GM12873 (cell line): Measurements from ENCODE around the gene SLC35A5.

ENCODE experiments used
- TF ChIP-seq, protein P1 (sequence below): IDR thresholded peaks from 2 replicates; pipeline ENCODE4 v1.5.1; 2012; ENCODE audit warnings: low read depth, mild to moderate bottlenecking, moderate library complexity, low read length, control low read depth; ENCODE audit not compliant: insufficient read depth; ENCODE audit errors: missing control alignments

Gene SLC35A5

DNA sequence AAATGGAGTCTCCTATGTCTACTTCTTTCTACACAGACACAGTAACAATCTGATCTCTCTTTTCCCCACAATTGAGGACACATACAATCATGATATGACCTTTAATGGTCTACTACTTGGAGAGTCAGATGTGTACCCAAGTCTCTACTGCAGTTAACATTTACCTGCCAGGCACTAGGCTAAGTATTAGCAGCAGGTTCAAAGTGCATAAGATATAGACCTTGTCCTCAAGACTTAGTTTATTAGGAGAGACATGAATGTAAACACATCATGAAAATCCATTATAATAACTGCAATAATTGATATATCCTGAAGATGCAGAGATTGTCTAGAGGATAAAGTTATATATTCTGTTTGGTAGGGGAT lies 3.1 kb downstream of the SLC35A5 start:
- TF ChIP-seq, protein P1, sequence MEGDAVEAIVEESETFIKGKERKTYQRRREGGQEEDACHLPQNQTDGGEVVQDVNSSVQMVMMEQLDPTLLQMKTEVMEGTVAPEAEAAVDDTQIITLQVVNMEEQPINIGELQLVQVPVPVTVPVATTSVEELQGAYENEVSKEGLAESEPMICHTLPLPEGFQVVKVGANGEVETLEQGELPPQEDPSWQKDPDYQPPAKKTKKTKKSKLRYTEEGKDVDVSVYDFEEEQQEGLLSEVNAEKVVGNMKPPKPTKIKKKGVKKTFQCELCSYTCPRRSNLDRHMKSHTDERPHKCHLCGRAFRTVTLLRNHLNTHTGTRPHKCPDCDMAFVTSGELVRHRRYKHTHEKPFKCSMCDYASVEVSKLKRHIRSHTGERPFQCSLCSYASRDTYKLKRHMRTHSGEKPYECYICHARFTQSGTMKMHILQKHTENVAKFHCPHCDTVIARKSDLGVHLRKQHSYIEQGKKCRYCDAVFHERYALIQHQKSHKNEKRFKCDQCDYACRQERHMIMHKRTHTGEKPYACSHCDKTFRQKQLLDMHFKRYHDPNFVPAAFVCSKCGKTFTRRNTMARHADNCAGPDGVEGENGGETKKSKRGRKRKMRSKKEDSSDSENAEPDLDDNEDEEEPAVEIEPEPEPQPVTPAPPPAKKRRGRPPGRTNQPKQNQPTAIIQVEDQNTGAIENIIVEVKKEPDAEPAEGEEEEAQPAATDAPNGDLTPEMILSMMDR = no peak

DNA sequence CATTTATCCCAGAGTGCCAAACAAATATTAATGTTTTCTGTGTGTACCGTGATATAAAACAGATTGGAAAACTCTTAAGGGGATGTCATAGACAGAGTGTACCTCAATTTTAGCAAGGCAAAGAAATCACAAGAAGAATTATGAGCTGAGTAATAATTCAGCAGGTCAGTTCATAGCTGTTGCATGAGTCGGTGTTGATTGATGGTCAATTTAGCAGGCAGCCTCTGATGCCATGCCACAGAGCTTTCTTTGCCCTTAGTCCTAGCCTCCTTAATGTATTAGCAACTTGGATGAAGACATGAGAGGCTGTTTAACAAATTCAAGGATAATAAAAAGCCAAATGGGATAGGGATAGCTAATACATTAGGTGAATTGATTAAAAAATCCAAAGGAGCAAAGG lies 6.8 kb downstream of the SLC35A5 start:
- TF ChIP-seq, protein P1 = no peak

DNA sequence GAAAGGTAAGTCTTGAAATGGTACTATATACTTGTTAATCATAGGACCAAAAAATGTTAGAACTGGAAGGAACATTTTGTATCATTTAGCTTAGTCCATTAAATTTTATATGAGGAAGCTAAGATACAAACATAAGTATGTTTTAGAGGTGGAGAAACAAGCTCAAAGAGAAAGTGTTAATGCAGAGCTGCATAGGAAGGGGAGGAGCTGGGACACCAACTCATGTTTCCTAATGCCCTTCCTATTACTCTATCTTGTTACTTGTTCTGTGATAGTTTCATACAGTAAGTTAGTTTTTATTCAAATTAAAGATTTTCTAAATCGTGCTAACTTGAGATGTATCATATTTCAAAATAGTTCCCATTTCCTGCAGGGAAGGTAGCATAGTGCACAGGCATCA lies 7.4 kb downstream of the SLC35A5 start:
- TF ChIP-seq, protein P1 = no peak

DNA sequence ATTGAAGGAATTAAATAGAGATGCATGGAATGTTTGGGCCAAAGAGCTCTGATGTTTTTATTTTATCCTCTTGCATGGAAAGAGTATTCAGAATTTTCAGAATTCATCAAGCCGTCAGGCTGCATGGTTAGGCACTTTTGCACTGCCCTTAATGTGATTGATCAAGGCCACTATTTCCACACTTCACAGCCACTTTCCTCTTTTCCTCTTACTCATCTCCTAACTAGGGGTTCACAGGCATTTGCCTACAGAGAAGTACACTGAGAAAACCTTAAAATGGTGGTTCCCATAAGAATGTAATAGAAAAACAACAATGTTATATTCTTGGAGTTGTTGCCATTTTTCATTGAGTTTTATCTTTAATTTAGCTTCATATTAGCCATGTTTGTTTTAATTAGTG lies 10.9 kb downstream of the SLC35A5 start:
- TF ChIP-seq, protein P1 = no peak

DNA sequence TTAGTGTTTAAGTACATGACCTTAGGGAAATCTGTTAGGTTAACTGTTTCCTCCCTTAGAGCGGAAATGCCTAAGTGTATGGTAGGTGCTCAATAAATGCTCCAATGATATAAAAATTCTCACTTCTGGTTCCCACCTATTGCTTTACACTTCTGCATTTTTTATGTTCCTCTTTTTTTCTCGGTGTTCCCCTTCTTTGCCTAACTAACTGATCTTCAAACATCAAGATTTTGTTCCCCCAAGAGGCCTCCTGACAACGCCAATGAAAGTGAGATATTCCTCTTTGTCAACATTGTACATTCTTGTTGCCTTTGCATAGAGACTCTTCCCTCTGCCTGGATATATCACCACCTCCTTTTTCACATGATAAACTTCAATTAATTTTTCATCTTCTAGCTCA lies 17.4 kb downstream of the SLC35A5 start:
- TF ChIP-seq, protein P1 = no peak

DNA sequence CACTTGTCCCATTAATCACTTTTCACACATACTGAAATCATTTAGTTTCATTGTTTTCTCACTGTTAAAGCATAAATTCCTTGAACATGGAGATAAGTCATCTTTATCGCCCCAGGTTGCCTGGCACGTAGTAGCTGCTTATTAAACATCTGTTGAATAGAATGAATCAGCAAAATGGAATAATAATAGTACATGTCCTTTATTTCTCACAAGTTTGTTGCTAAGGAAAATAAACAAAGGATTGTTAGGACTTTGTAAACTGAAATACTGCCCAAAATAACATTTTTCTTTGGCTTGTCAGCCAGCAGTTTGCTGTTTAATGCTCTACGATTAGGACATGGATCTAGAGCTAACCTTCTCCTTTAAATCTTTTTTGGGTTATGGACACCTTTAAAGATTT lies 17.9 kb downstream of the SLC35A5 start:
- TF ChIP-seq, protein P1 = no peak

DNA sequence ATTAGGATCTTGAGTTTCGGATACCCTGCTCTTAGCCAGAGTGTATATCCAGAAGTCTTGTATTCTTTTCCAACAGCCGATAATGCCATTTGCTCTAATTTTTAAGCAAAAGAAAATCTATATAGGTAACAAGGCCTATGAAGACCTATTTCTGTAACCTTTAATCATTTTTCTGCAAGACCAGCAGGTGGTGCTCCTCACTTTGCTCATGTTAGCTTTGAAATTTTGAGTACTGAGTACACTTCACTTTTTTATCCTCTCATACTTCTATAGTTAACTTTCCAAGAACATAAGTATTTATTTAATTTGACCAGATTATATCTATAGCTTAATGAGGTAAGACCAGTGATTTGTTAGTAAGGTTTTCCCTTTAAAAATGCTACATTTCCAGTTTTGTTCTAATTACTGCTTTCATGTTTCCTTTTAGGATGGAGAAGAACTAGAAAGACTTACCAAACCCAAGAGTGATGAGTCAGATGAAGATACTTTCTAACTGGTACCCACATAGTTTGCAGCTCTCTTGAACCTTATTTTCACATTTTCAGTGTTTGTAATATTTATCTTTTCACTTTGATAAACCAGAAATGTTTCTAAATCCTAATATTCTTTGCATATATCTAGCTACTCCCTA lies 20.5 kb downstream of the SLC35A5 start:
- TF ChIP-seq, protein P1 = peak; percentile 60
